K562 (cell line): ENCODE data around the gene PRMT7. TPM values are rescaled to one million over a fixed set of nuclear protein-coding genes. Genes with fewer than 3 reads are reported as not detected.

ENCODE experiments used
- BHLHE40 ChIP-seq: IDR thresholded peaks from 2 replicates; pipeline ENCODE4 v1.6.1; 2011; ENCODE audit warnings: low read length, improper control_type of control experiment
- C11orf30 ChIP-seq: fragments of 450-650 bp; IDR thresholded peaks from 2 replicates; pipeline ENCODE4 v1.6.1; 2016; ENCODE audit warnings: low read depth, mild to moderate bottlenecking
- CC2D1A ChIP-seq: fragments of 450-650 bp; IDR thresholded peaks from 2 replicates; pipeline ENCODE4 v1.6.1; 2017; ENCODE audit warnings: mild to moderate bottlenecking
- CXXC5 ChIP-seq: fragments of 250-450 bp; sonication (Bioruptor Pico); IDR thresholded peaks from 2 replicates; pipeline ENCODE4 v1.8.0; 2022; ENCODE audit warnings: inconsistent platforms, mild to moderate bottlenecking, moderate library complexity
- ERF ChIP-seq: fragments of 450-650 bp; formaldehyde crosslinking; IDR thresholded peaks from 2 replicates; pipeline ENCODE4 v1.4.0; 2020; ENCODE audit warnings: mild to moderate bottlenecking, mixed read lengths
- ETV1 ChIP-seq: fragments of 450-650 bp; conservative IDR thresholded peaks from 2 replicates; pipeline ENCODE4 v1.6.1; 2016; ENCODE audit warnings: missing genetic modification characterization, control low read depth, low read depth, missing compliant biosample characterization
- GTF2A2 ChIP-seq: IDR thresholded peaks from 2 replicates; pipeline ENCODE4 v1.6.1; 2016; ENCODE audit warnings: mild to moderate bottlenecking, missing genetic modification characterization, missing compliant biosample characterization
- ILF3 ChIP-seq: fragments of 450-650 bp; IDR thresholded peaks from 2 replicates; pipeline ENCODE4 v1.6.1; 2018; ENCODE audit warnings: antibody characterized with exemption, mild to moderate bottlenecking, moderate library complexity, borderline replicate concordance
- JUND ChIP-seq, 2 experiments: IDR thresholded peaks; 2 replicates in 1 of 2; 3 replicates in 1 of 2; pipeline ENCODE4 v1.6.1; 2011; ENCODE audit warnings: borderline replicate concordance in 2 of 2, low read depth in 2 of 2, low read length in 2 of 2, improper control_type of control experiment in 1 of 2, missing biosample characterization in 1 of 2, missing genetic modification characterization in 1 of 2, missing genetic modification reagents in 1 of 2
- MAFG ChIP-seq: fragments of 450-650 bp; conservative IDR thresholded peaks from 2 replicates; pipeline ENCODE4 v1.6.1; 2016; ENCODE audit warnings: missing genetic modification characterization, missing compliant biosample characterization
- MYNN ChIP-seq, 2 experiments: sonication (generic); formaldehyde crosslinking in 1 of 2; IDR thresholded peaks; 2 replicates each; pipeline versions ENCODE4 v1.5.0 to v1.6.1; 2016 to 2020; ENCODE audit warnings: antibody characterized with exemption in 1 of 2, missing genetic modification reagents in 1 of 2
- NFIX ChIP-seq: fragments of 250-450 bp; sonication (Bioruptor Pico); IDR thresholded peaks from 2 replicates; pipeline ENCODE4 v1.4.0; 2020; ENCODE audit warnings: low read depth, mild to moderate bottlenecking, moderate library complexity
- RB1 ChIP-seq: fragments of 450-650 bp; IDR thresholded peaks from 2 replicates; pipeline ENCODE4 v1.6.1; 2017; ENCODE audit warnings: low read depth, mild to moderate bottlenecking
- RBM15 ChIP-seq: fragments of 200-400 bp; formaldehyde crosslinking; IDR thresholded peaks from 2 replicates; pipeline ENCODE4 v1.6.1; 2018; ENCODE audit warnings: mild to moderate bottlenecking, low read length, moderate library complexity; ENCODE audit not compliant: insufficient read depth
- SMC3 ChIP-seq: conservative IDR thresholded peaks from 2 replicates; pipeline ENCODE4 v1.6.1; 2011; ENCODE audit warnings: low read depth, low read length, improper control_type of control experiment; ENCODE audit not compliant: insufficient read depth
- SP1 ChIP-seq: sonication (generic); formaldehyde crosslinking; IDR thresholded peaks from 2 replicates; pipeline ENCODE4 v1.8.1; 2022; ENCODE audit warnings: mild to moderate bottlenecking, missing genetic modification reagents
- SRF ChIP-seq, 2 experiments: fragments of 250-450, 450-650 bp in 1 of 2; sonication (Bioruptor Pico) in 1 of 2; sonication (generic) in 1 of 2; formaldehyde crosslinking; IDR thresholded peaks; 2 replicates each; pipeline versions ENCODE4 v1.5.0 to v1.5.1; 2020 to 2022; ENCODE audit warnings: mild to moderate bottlenecking in 1 of 2, missing genetic modification reagents in 1 of 2
- TBL1XR1 ChIP-seq, 2 experiments: IDR thresholded peaks; 2 replicates each; pipeline ENCODE4 v1.6.1; 2012; ENCODE audit warnings: improper control_type of control experiment in 2 of 2, low read length in 2 of 2, mild to moderate bottlenecking in 1 of 2
- ZNF263 ChIP-seq: sonication (generic); formaldehyde crosslinking; IDR thresholded peaks from 2 replicates; pipeline ENCODE4 v1.8.0; 2022; ENCODE audit warnings: mild to moderate bottlenecking, missing genetic modification reagents, borderline replicate concordance
- ZNF384 ChIP-seq: IDR thresholded peaks from 2 replicates; pipeline ENCODE4 v1.6.1; 2012; ENCODE audit warnings: low read depth, low read length, improper control_type of control experiment
- polyA plus RNA-seq, 8 experiments: library from polyadenylated mRNA; depleted of rRNA in 4 of 8; stranded (reverse) in 5 of 8; unstranded in 3 of 8; fragments of >200 nt; fragmentation: Nextera tagmentation in 2 of 8; fragmentation: Illumina TruSeq in 1 of 8; extraction: Ambion mirVana in 2 of 8; extraction: Trizol in 1 of 8; gene quantifications; 2 replicates each; pipeline versions ENCODE4 v1.2.1 to v1.2.3, GENCODE V29; 2011 to 2014; ENCODE audit warnings: inconsistent platforms in 1 of 8, missing spikeins in 1 of 8
- total RNA-seq, 7 experiments: library from RNA; depleted of rRNA in 6 of 7; stranded (reverse); fragments of >200 nt in 6 of 7; fragmentation: Illumina TruSeq in 2 of 7; extraction: Trizol in 2 of 7; gene quantifications; 2 replicates each; pipeline versions ENCODE4 v1.2.1 to v1.2.3, GENCODE V29; 2011 to 2021; ENCODE audit warnings: low replicate concordance in 1 of 7
- TF ChIP-seq, protein P1 (sequence below): fragments of 450-650 bp; formaldehyde crosslinking; IDR thresholded peaks from 2 replicates; pipeline ENCODE4 v1.4.0; 2022; ENCODE audit warnings: missing genetic modification characterization

PRMT7 gene
- total and polyA plus RNA-seq, 9 of the 15 experiments (the other 6 are each of a cell fraction or from before 2014, with no cell fraction given) = 6.4 to 88.8 (median 73.1) TPM

DNA sequence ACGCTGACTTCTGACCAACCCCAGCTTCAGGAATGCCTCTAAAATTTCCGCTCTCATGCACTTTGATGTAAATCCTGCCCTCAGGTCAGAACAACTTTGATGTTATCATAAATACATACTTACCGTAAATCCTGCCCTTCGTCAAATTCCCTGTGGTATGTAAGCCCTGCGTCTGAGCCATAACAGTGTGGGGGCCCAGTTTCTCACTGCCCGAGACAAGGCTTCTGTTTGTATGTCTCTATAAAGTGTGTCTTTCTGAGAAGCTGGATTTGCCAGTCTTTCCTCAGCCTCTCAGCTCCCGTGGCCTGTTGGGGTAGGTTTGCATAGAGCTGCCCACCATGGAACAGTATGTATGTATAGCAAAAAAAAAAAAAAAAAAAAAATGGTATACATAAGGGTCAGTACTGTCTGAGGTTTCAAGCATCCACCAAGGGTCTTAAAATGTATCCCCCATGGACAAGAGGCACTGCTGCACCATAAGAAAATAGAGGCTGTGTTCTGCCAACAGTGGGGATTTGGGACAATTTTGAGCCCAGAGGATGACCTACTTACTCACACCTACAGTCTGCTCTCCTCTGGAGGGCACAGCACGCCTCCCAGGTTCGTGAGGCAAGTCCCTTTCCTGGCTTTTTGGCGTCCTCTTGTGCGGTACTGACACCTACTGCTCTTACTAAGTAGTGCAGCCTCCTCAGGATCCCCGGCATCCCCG, 17.5 kb downstream of the PRMT7 start (continued):
- TF ChIP-seq CXXC5 (CRISPR knock-in tag) = 0 out of 2 replicates have a peak, but pooled peaks have one; percentile 25
- peak; percentile 38; the same call in 1 of the 2 replicates for TF ChIP-seq SP1 (CRISPR knock-in tag)
- 0 out of 2 replicates have a peak, but pooled peaks have one; percentile 37 for TF ChIP-seq JUND (IDR thresholded peaks at IDR 0.05; ENCODE audit: borderline replicate concordance, low read depth, low read length)
- no peak for TF ChIP-seq JUND (tag; IDR thresholded peaks at IDR 0.05; ENCODE audit: borderline replicate concordance, low read depth, low read length)
- TF ChIP-seq C11orf30 = no peak
- TF ChIP-seq SRF (CRISPR knock-in tag; IDR thresholded peaks at IDR 0.05) = no peak
- peak in 1 of 2 experiments; percentile 50; a peak in 1 of 4 replicates for TF ChIP-seq TBL1XR1 (IDR thresholded peaks at IDR 0.05; ENCODE audit: low read length in 2 of 2)
- TF ChIP-seq RB1 = peak; percentile 78
- TF ChIP-seq BHLHE40 = peak; percentile 47; the same call in 1 of the 2 replicates
- peak; percentile 79 for TF ChIP-seq SMC3
- TF ChIP-seq GTF2A2 (tag) = no peak
- TF ChIP-seq ZNF263 = peak; percentile 48; the same call in 1 of the 2 replicates
- TF ChIP-seq CC2D1A = peak; percentile 56; the same call in 1 of the 2 replicates
- no peak for TF ChIP-seq ILF3
- no peak for TF ChIP-seq RBM15
- TF ChIP-seq MAFG = no peak
- TF ChIP-seq MYNN (IDR thresholded peaks at IDR 0.05) = peak; percentile 53; the same call in 1 of the 2 replicates
- no peak for TF ChIP-seq MYNN (CRISPR knock-in tag; IDR thresholded peaks at IDR 0.05)
- TF ChIP-seq ZNF384 = peak; percentile 53; the same call in 1 of the 2 replicates
- TF ChIP-seq, protein P1, sequence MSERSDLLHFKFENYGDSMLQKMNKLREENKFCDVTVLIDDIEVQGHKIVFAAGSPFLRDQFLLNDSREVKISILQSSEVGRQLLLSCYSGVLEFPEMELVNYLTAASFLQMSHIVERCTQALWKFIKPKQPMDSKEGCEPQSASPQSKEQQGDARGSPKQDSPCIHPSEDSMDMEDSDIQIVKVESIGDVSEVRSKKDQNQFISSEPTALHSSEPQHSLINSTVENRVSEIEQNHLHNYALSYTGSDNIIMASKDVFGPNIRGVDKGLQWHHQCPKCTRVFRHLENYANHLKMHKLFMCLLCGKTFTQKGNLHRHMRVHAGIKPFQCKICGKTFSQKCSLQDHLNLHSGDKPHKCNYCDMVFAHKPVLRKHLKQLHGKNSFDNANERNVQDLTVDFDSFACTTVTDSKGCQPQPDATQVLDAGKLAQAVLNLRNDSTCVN = no peak
- peak; percentile 34; the same call in 1 of the 2 replicates for TF ChIP-seq ETV1 (tag)
- TF ChIP-seq ERF (CRISPR knock-in tag) = 0 out of 2 replicates have a peak, but pooled peaks have one; percentile 65
- no peak for TF ChIP-seq NFIX (CRISPR knock-in tag)
